GM21381 (cell line): ENCODE measurements around the gene ELF5.

ENCODE experiments used
- ATAC-seq: cut with Tn5 transposase; IDR thresholded peaks from one replicate; pipeline ENCODE4 v1.9.1; 2021; ENCODE audit warnings: mild to moderate bottlenecking, moderate library complexity; ENCODE audit not compliant: unreplicated experiment

ELF5 gene

DNA sequence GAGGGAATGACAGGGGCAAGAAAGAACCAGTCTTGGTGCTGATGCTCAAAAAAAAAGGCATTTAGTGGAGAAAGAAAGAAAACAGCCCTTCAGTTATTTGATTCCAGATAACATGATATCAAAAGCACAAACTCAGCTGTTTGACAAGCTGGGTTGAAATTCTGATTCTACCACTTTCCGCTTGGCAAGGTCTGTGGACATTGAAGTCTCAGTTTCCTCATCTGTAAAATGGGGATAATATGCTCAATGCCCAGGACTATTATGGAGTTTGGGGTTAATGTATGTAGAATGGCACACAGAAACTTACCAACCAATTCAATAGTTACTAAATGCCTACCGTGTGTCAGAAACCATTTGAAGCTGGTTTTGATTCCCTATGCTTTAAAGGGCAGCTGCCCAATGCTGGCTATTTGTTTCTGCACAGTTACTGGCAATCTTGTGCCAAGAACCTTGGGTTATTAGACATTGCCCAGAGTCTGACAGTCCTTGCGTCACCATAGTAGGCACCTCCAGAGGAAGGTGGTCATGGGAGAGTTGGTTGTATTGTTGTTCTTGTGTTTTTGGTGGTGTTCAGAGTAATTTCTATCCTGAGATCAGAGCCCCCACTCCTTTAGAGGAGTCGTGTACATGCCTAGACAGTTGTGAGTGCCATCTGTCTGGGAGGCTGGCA is 19.5 kb downstream of the ELF5 start:
- ATAC-seq, result no peak

DNA sequence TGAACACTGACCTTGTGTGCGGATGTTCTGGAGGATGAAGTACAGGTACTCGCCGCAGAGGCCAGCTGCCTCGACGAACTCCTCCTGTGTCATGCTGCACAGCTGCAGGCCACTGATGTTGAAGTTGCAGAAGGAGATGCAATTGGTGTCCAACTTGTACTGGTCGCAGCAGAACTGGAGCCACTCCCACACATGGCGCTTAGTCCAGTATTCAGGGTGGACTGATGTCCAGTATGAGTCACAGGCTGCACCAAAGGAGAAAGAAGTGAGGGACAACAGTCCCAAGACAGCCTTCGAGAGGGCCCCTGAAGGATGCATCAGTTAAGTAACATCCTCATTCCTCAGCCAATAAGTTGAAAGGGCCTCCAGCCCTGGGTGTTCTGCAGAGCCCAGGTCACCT is 20.1 kb downstream of the ELF5 start:
- no peak for ATAC-seq

GRCh38 chr11:34492806-34493414 is 20.7 kb downstream of the ELF5 start:
- ATAC-seq, result no peak

DNA sequence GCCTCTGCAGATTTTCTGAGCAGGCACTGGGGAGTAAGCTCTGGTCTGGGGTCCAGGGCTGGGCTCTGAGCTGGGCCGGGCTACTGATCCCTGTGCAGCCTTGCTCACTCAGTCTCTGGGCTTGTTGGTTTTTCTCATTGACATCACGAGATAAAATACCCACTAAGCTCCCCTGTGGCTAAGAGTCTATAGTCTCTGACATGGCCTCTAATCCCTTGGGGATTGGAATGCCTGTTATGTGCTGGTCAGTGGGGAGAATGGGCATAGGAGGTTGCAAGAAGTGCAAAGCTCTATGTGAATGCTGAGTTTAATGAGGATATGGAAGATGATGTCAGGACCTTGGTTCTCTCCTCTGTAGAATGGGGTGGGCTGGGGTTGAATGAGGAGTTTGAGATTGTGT is 23.3 kb downstream of the ELF5 start:
- no peak for ATAC-seq

- no peak for ATAC-seq
Observed at GRCh38 chr11:34488855-34489557, 24.6 kb downstream of the ELF5 start.

GRCh38 chr11:34487430-34487829 is 26.2 kb downstream of the ELF5 start:
- no peak for ATAC-seq

DNA sequence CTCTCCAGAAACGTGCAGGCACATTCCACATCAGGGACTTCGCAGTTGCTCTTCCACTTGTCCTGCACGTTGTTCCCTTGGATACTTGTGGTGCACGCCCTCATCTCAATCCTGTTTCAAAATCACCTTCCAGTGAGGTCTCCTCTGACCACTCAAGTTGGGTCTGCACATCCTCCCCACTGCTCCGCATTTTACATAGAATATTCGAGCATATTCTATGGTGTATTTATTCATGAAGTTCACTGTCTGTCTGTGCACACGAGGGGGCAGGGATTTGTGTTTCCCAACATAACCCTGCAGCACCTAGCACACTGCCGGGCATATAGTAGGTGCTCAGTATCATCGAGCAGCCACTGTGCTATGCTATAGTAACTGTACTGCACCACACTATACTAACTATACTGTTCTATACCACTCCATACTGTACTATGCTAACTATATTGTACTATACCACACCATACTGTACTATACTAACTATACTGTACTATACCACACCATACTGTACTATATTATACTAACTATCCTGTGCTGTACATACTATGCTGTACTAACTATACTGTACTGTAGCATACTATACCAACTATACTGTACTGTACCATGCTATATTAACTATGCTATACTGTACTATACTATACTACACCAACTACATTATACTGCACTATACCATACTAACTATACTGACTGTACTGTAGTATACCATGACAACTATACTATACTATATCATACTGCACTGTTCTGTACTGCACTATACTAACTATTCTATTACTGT is 30.3 kb downstream of the ELF5 start:
- ATAC-seq, result no peak

DNA sequence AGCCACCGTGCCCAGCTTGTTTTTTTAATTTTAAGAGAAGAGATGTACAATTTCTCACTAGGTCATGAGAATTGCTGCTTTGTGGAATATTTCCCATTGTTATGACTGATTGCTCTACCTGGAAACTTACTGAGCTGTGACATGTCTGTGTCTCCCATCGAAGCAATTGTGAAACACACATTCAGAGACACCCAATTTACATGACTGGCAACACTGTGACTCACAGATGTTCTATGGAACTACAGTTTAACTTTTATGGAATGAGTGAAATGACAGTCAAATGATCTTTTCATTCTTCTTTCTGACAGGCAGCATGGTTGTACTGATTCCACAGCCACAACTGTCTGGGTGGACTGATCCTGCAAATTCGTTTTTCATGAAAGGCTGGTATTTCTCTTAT is 32.3 kb downstream of the ELF5 start:
- ATAC-seq, result no peak

GRCh38 chr11:34480314-34480713 is 33.3 kb downstream of the ELF5 start:
- ATAC-seq, result no peak

- no peak for ATAC-seq
Observed at GRCh38 chr11:34478845-34479663, 34.5 kb downstream of the ELF5 start.

- no peak for ATAC-seq
Observed at GRCh38 chr11:34476849-34477248, 36.7 kb downstream of the ELF5 start.

- no peak for ATAC-seq
Observed at GRCh38 chr11:34475656-34476055, 37.9 kb downstream of the ELF5 start.

DNA sequence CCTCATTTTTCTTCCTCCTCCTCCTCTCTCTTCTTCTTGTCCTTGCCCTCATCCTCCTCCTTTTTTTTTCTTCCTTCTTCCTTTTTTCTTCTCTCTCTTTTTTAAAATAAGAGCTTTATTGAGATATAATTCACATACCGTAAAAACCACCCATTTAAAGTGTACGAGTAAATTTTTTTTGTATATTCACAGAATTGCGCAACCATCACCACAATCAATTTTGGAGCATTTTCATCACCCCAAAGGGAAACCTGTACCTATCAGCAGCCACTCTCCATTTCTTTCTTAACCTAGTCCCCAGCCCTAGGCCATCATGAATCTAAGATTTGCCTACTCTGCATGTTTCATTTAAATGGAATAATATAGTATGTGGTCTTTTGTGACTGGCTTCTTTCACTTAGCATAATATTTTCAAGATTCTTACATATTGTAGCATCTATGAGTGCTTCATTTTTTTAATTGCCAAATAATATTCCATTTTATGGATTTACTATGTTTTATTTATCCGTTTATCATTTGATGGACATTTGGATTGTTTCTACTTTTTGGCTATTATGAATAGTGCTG is 39.9 kb downstream of the ELF5 start:
- ATAC-seq, result no peak

GRCh38 chr11:34468209-34468841 is 45.3 kb downstream of the ELF5 start:
- no peak for ATAC-seq

DNA sequence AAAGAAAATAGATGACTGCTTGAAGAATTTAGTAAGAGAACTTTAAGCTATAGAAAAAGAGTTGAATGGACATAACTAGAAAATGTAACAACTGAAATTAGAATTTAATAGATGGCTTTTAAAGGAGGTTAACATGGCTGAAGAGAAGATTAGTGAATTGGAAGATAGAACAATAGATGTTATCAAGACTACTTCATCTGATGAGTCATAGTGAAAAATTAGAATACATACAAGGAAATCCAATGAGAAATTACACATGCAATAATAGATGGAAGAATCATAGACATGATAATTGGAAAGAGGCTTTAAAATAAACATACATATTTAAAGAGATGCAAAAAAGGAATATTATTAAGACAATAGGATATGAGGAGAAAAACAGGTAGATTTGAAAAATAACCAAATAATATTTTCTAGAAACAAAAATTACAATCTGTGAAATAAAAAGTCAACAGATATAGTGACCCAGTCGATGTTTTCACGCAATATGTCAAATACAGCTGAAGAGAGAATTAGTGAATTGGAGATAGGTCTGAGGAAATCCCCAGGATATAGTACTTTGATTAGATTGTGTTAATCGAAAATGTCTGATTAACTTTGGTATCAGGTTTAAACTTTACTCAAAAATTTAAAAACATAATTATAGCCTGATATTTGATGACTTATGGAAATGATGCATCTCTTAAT is 46.6 kb downstream of the ELF5 start:
- no peak for ATAC-seq

DNA sequence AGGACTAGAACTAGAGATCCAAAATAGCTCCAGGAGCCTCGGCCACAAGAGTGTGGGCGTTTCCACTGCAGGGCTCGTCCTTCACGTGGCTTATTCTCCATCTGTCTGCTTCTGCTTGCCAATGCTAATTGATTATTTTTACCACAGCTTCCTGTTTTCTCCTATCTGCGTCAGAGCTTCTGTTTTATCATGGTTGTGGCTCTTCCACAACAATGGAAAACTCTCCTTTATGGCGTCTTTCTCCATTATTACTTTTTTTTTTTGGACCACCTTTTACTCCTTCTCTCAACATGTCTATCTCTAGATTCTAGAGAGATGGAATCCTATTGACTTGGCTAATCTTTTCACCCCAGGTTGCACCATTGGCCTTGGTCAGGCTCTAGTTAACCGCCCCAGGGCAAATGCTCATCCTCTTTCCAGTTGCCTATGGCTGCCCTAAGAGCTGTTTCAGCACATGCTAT is 49.0 kb downstream of the ELF5 start:
- ATAC-seq, result no peak

GRCh38 chr11:34461215-34461614 is 52.4 kb downstream of the ELF5 start:
- ATAC-seq, result no peak

DNA sequence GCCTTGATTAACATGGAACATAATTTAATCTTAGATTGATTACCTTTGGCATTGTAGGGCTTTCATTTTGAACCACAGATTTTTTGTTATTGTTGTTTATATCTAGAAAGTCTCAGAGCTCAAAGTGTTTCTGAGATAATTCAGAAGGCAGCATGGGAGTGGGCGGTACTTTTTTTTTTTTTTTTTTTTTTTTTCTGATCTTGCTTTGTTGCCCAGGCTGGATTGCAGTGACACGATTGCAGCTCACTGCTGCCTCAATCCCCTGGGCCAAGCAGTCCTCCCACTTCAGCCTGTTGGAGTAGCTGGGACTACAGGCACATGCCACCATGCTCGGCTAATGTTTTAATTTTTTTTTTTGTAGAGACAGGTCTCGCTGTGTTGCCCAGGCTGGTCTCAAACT is 53.3 kb downstream of the ELF5 start:
- no peak for ATAC-seq

DNA sequence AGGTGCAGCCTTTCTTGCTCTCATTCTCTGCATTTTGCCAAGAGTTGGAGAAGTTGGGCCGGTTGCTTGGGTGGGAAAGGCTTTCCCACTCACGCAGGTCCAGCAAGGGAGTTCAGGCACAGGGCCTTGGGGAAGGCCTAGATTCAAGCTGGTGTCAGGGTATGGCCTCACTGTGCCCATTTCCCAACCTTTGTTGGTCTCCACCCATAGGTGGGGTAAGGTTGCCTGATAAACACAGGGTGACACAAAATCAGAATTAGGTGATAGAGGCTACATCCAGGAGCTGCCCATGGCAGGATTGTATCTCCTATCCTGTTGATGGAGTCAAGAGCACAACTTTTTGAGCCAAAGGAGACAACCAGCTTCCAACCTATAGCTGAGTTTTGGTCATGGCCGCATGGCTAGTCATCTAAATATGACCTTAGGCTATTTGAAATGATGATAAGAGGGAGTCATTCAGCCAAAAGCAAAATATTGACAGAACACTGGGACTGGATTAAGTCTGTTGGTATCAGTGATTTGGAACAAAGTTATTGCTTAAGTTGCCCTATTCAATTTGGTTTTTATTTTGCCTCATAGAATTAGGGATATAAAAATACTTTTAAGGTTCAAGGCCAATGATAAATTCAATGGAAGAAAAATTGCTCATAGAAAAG is 54.0 kb downstream of the ELF5 start:
- ATAC-seq, result no peak
